GM23338 (cell line): ENCODE measurements around the gene PPDPF. TPM values are rescaled to one million over a fixed set of nuclear protein-coding genes. Genes with fewer than 3 reads are reported as not detected.
A peak's percentile ranks its signal among the peaks of the same experiment; 100 is the strongest.

Experiments used
- ATAC-seq: fragments of 200-7000 bp; cut with Tn5 transposase; 3 replicates; pipeline ENCODE4 v1.9.1; 2020
- DNase-seq: peaks from one replicate; pipeline ENCODE4 v3.0.0-alpha.2; 2015; ENCODE audit warnings: low spot score
- H2AFZ ChIP-seq: fragments of 200-600 bp; sonication (generic); 2 replicates; pipeline ENCODE4 v1.8.0; 2016; ENCODE audit warnings: antibody characterized with exemption, mild to moderate bottlenecking, moderate library complexity
- H3F3A ChIP-seq: fragments of 200-600 bp; sonication (generic); replicated peaks from 2 replicates; pipeline ENCODE4 v1.8.0; 2017; ENCODE audit warnings: antibody characterized with exemption, mixed run types, low read depth
- H3K27ac ChIP-seq: fragments of 200-600 bp; sonication (generic); 2 replicates; pipeline ENCODE4 v1.6.1; 2016; ENCODE audit warnings: low read depth
- H3K27me3 ChIP-seq: fragments of 200-600 bp; sonication (generic); 2 replicates; pipeline ENCODE4 v1.8.0; 2016; ENCODE audit warnings: mild to moderate bottlenecking, mixed run types, moderate library complexity; ENCODE audit not compliant: insufficient read depth
- H3K36me3 ChIP-seq: fragments of 200-600 bp; sonication (generic); 2 replicates; pipeline ENCODE4 v1.8.0; 2016; ENCODE audit warnings: mild to moderate bottlenecking; ENCODE audit not compliant: insufficient read depth
- H3K4me1 ChIP-seq: fragments of 200-600 bp; sonication (generic); 2 replicates; pipeline ENCODE4 v1.8.0; 2016; ENCODE audit warnings: mild to moderate bottlenecking, moderate library complexity; ENCODE audit not compliant: insufficient read depth
- H3K4me2 ChIP-seq: fragments of 200-600 bp; sonication (generic); 2 replicates; pipeline ENCODE4 v1.7.1; 2017; ENCODE audit warnings: mixed run types
- H3K4me3 ChIP-seq: fragments of 200-600 bp; sonication (generic); 2 replicates; pipeline ENCODE4 v1.6.1; 2016; ENCODE audit warnings: mixed run types
- H3K79me2 ChIP-seq: fragments of 200-600 bp; sonication (generic); replicated peaks from 2 replicates; pipeline ENCODE4 v1.8.0; 2017; ENCODE audit warnings: mild to moderate bottlenecking; ENCODE audit not compliant: insufficient read depth
- H3K9me2 ChIP-seq: fragments of 200-600 bp; sonication (generic); 2 replicates; pipeline ENCODE4 v1.8.0; 2017; ENCODE audit not compliant: insufficient read depth
- H4K20me1 ChIP-seq: fragments of 200-600 bp; sonication (generic); replicated peaks from 2 replicates; pipeline ENCODE4 v1.8.0; 2017; ENCODE audit warnings: mild to moderate bottlenecking; ENCODE audit not compliant: insufficient read depth
- H3K27ac Mint-ChIP-seq: 2 replicates; pipeline ENCODE4 v1.8.0; 2020; ENCODE audit warnings: inconsistent platforms, mild to moderate bottlenecking, moderate library complexity, mixed read lengths
- H3K27me3 Mint-ChIP-seq: 3 replicates; pipeline ENCODE4 v1.8.0; 2022; ENCODE audit warnings: low read depth, mild to moderate bottlenecking, moderate library complexity, mixed read lengths, inconsistent platforms; ENCODE audit not compliant: insufficient read depth, poor library complexity
- H3K36me3 Mint-ChIP-seq: 3 replicates; pipeline ENCODE4 v1.8.0; 2021; ENCODE audit warnings: low read depth, mild to moderate bottlenecking, inconsistent platforms, moderate library complexity, mixed read lengths
- H3K4me1 Mint-ChIP-seq: 3 replicates; pipeline ENCODE4 v1.8.0; 2020; ENCODE audit warnings: mild to moderate bottlenecking, inconsistent platforms, mixed read lengths
- H3K4me3 Mint-ChIP-seq: 3 replicates; pipeline ENCODE4 v1.8.0; 2021; ENCODE audit warnings: moderate library complexity, mild to moderate bottlenecking, inconsistent platforms, mixed read lengths
- H3K9me3 Mint-ChIP-seq: 3 replicates; pipeline ENCODE4 v1.8.0; 2020; ENCODE audit warnings: moderate library complexity, mild to moderate bottlenecking, inconsistent platforms, mixed read lengths
- CREB1 ChIP-seq: fragments of 250-450 bp; sonication (Bioruptor Pico); IDR thresholded peaks from 2 replicates; pipeline ENCODE4 v1.5.0; 2020; ENCODE audit warnings: low read depth, mild to moderate bottlenecking, moderate library complexity
- CTCF ChIP-seq, 2 experiments: fragments of 200-600 bp in 1 of 2; sonication (generic) in 1 of 2; conservative IDR thresholded peaks; 2 replicates each; pipeline versions ENCODE4 v1.5.1 to v1.6.1; 2016 to 2017; ENCODE audit warnings: antibody characterized with exemption in 2 of 2, low read depth in 2 of 2, mild to moderate bottlenecking in 2 of 2, moderate library complexity in 1 of 2
- EZH2 ChIP-seq: fragments of 200-600 bp; sonication (generic); IDR thresholded peaks from one replicate; pipeline ENCODE4 v1.8.0; 2017; ENCODE audit warnings: antibody characterized with exemption, mild to moderate bottlenecking, low read depth; ENCODE audit not compliant: unreplicated experiment
- EZH2phosphoT487 ChIP-seq: fragments of 200-600 bp; sonication (generic); IDR thresholded peaks from one replicate; pipeline ENCODE4 v1.8.1; 2018; ENCODE audit warnings: antibody characterized with exemption; ENCODE audit not compliant: unreplicated experiment
- JUNB ChIP-seq: IDR thresholded peaks from one replicate; pipeline ENCODE4 v1.6.1; 2016; ENCODE audit warnings: antibody characterized with exemption; ENCODE audit not compliant: unreplicated experiment
- NANOG ChIP-seq: IDR thresholded peaks from 2 replicates; pipeline ENCODE4 v1.6.1; 2016; ENCODE audit warnings: antibody characterized with exemption, borderline replicate concordance
- REST ChIP-seq: IDR thresholded peaks from one replicate; pipeline ENCODE4 v1.6.1; 2018; ENCODE audit warnings: antibody characterized with exemption; ENCODE audit not compliant: unreplicated experiment
- STAT1 ChIP-seq: IDR thresholded peaks from one replicate; pipeline ENCODE4 v1.6.1; 2016; ENCODE audit warnings: antibody characterized with exemption; ENCODE audit not compliant: unreplicated experiment
- polyA plus RNA-seq: library from polyadenylated mRNA; unstranded; fragments of >200 nt; fragmentation: Nextera tagmentation; extraction: Ambion mirVana; gene quantifications from 2 replicates; pipeline ENCODE4 v1.2.1, GENCODE V29; 2016
- total RNA-seq: library from RNA; depleted of rRNA; stranded (reverse); fragments of >200 nt; shearing (Covaris generic); gene quantifications from 2 replicates; pipeline ENCODE4 v1.2.3, GENCODE V29; 2014

Gene PPDPF
- total and polyA plus RNA-seq, 2 experiments from 2014 or later = 83.9 to 141 TPM

- H3K27ac Mint-ChIP-seq = no peak overlapping the region
Observed at GRCh38 chr20:63556873-63557478, 36.4 kb downstream of the PPDPF start.

GRCh38 chr20:63557481-63557891 is 36.9 kb downstream of the PPDPF start:
- no peak overlapping the region for H2AFZ ChIP-seq
- no peak overlapping the region for H3K27ac Mint-ChIP-seq
- peaks cover 4% of the 10 kb centered on the region for H3K27me3 Mint-ChIP-seq
- TF ChIP-seq CREB1 (CRISPR knock-in tag) = no peak
- no peak for TF ChIP-seq REST
- no peak for TF ChIP-seq CTCF (conservative IDR thresholded peaks at IDR 0.05; ENCODE audit: low read depth in 2 of 2)
- TF ChIP-seq JUNB = no peak

More at GRCh38 chr20:63556873-63557478, 36.4 kb downstream of the PPDPF start:
- no peak for DNase-seq
- peak; percentile 2; the same call in 2 of the 3 replicates for ATAC-seq
- Histone ChIP-seq H3K27ac (peak overlapping the region; percentile 26; the same call in 1 of the 2 replicates), H3K9me2 (no peaks in the 10 kb centered on the region), H4K20me1 (no peaks in the 10 kb centered on the region), H3F3A (peaks cover 10% of the 10 kb centered on the region; the same call in 1 of the 2 replicates), H3K79me2 (no peaks in the 10 kb centered on the region), H3K36me3 (no peaks in the 10 kb centered on the region), H3K4me2 (no peak overlapping the region), H3K4me3 (no peak overlapping the region), H3K4me1 (peaks cover 7% of the 10 kb centered on the region; the same call in 1 of the 2 replicates), H3K27me3 (no peaks in the 10 kb centered on the region), H2AFZ (no peak overlapping the region)
- peaks cover 13% of the 10 kb centered on the region; the same call in 2 of the 3 replicates for H3K4me1 Mint-ChIP-seq
- peaks cover 4% of the 10 kb centered on the region; the same call in 2 of the 3 replicates for H3K9me3 Mint-ChIP-seq
- H3K4me3 Mint-ChIP-seq = no peak overlapping the region
- H3K36me3 Mint-ChIP-seq = peaks cover 3% of the 10 kb centered on the region; the same call in 1 of the 3 replicates
- peaks cover 5% of the 10 kb centered on the region for H3K27me3 Mint-ChIP-seq
- TF ChIP-seq REST (no peak), NANOG (no peak), STAT1 (no peak), CREB1 (CRISPR knock-in tag) (no peak), EZH2phosphoT487 (no peak), EZH2 (no peak), JUNB (no peak)

More at GRCh38 chr20:63557481-63557891, 36.9 kb downstream of the PPDPF start:
- Histone ChIP-seq H3K9me2 (no peaks in the 10 kb centered on the region), H4K20me1 (no peaks in the 10 kb centered on the region), H3F3A (peaks cover 10% of the 10 kb centered on the region; the same call in 1 of the 2 replicates), H3K36me3 (no peaks in the 10 kb centered on the region), H3K4me2 (no peak overlapping the region), H3K27me3 (no peaks in the 10 kb centered on the region), H3K79me2 (no peaks in the 10 kb centered on the region), H3K4me3 (no peak overlapping the region), H3K4me1 (peaks cover 6% of the 10 kb centered on the region; the same call in 1 of the 2 replicates), H3K27ac (peak overlapping the region; percentile 26; the same call in 1 of the 2 replicates)
- Mint-ChIP-seq H3K36me3 (peaks cover 3% of the 10 kb centered on the region; the same call in 1 of the 3 replicates), H3K4me3 (no peak overlapping the region), H3K4me1 (peaks cover 8% of the 10 kb centered on the region; the same call in 2 of the 3 replicates), H3K9me3 (peaks cover 4% of the 10 kb centered on the region; the same call in 2 of the 3 replicates)
- DNase-seq (no peak), ATAC-seq (no peak)
